OCI-LY7 (cell line): Measurements from ENCODE around the gene TMEM50A. TPM values are rescaled to one million over a fixed set of nuclear protein-coding genes. Genes with fewer than 3 reads are reported as not detected.
"Not testable (repeated sequence)": the region's sequence is repeated elsewhere in the genome, so short reads cannot be mapped to it uniquely, and the experiment has no call there.

Experiments
- BruUV-seq: library from RNA; stranded (reverse); fragments of 400-500 nt; replicated peaks from 2 replicates; lab custom pipeline; 2021; lab: Mats Ljungman, UMichigan
- CTCF ChIA-PET: fragments of 300-600 bp; sonication (Branson Sonifier 250); formaldehyde crosslinking; loops from one replicate; lab custom pipeline; 2022; ENCODE audit warnings: antibody characterized with exemption; ENCODE audit not compliant: unreplicated experiment; lab: Charles Lee
- POLR2A ChIA-PET: fragments of 300-600 bp; sonication (Branson Sonifier 250); formaldehyde crosslinking; loops from one replicate; lab custom pipeline; 2022; ENCODE audit warnings: antibody characterized with exemption; lab: Charles Lee
- DNase-seq: peaks from one replicate; pipeline ENCODE4 v3.0.0-alpha.2; 2015; ENCODE audit warnings: low spot score
- H2AFZ ChIP-seq: fragments of 200-600 bp; sonication (generic), shearing (Covaris generic); 2 replicates; pipeline ENCODE4 v1.6.1; 2014; ENCODE audit warnings: mild to moderate bottlenecking, antibody characterized with exemption, low read length, moderate library complexity
- H3K27ac ChIP-seq: fragments of 200-600 bp; sonication (generic); 2 replicates; pipeline ENCODE4 v1.5.1; 2014; ENCODE audit warnings: mixed run types, low read depth, mild to moderate bottlenecking, moderate library complexity, low read length, inconsistent platforms; ENCODE audit not compliant: poor library complexity, severe bottlenecking
- H3K36me3 ChIP-seq: fragments of 200-600 bp; sonication (generic); 2 replicates; pipeline ENCODE4 v1.6.1; 2014; ENCODE audit warnings: mild to moderate bottlenecking, antibody characterized with exemption, low read length, moderate library complexity, mixed read lengths; ENCODE audit not compliant: insufficient read depth
- H3K4me1 ChIP-seq: fragments of 200-600 bp; sonication (generic); 2 replicates; pipeline ENCODE4 v1.5.1; 2014; ENCODE audit warnings: mild to moderate bottlenecking, low read length; ENCODE audit not compliant: insufficient read depth, poor library complexity, severe bottlenecking
- H3K4me2 ChIP-seq: fragments of 200-600 bp; sonication (generic); 2 replicates; pipeline ENCODE4 v1.6.1; 2014; ENCODE audit warnings: mild to moderate bottlenecking, low read length
- H3K4me3 ChIP-seq: fragments of 200-600 bp; sonication (generic); 2 replicates; pipeline ENCODE4 v1.5.1; 2014; ENCODE audit warnings: mild to moderate bottlenecking, low read depth, low read length; ENCODE audit not compliant: poor library complexity, severe bottlenecking
- H3K79me2 ChIP-seq: fragments of 200-600 bp; sonication (generic); 2 replicates; pipeline ENCODE4 v1.6.1; 2016; ENCODE audit warnings: low read depth, mild to moderate bottlenecking, low read length, moderate library complexity, mixed read lengths; ENCODE audit not compliant: insufficient read depth
- H3K9me2 ChIP-seq: fragments of 200-600 bp; sonication (generic); 2 replicates; pipeline ENCODE4 v1.6.1; 2016; ENCODE audit warnings: mild to moderate bottlenecking, low read length, mixed read lengths; ENCODE audit not compliant: insufficient read depth
- H3K9me3 ChIP-seq: fragments of 200-600 bp; sonication (generic); 2 replicates; pipeline ENCODE4 v1.6.1; 2014; ENCODE audit warnings: mild to moderate bottlenecking, mixed run types, low read length, mixed read lengths
- H4K20me1 ChIP-seq: fragments of 200-600 bp; sonication (generic); 2 replicates; pipeline ENCODE4 v1.6.1; 2014; ENCODE audit warnings: mild to moderate bottlenecking, antibody characterized with exemption, low read length, moderate library complexity, mixed read lengths; ENCODE audit not compliant: insufficient read depth
- CTCF ChIP-seq: fragments of 200-600 bp; sonication (generic); conservative IDR thresholded peaks from 2 replicates; pipeline ENCODE4 v1.5.1; 2014; ENCODE audit warnings: mild to moderate bottlenecking, antibody characterized with exemption, low read length, moderate library complexity, mixed read lengths
- EZH2phosphoT487 ChIP-seq: fragments of 200-600 bp; sonication (generic); IDR thresholded peaks from 2 replicates; pipeline ENCODE4 v1.6.1; 2018; ENCODE audit warnings: low read depth, borderline replicate concordance, mild to moderate bottlenecking, mixed run types, antibody characterized with exemption, low read length, moderate library complexity, mixed read lengths
- intact Hi-C: fragments of 100-400 bp; cut with micrococcal nuclease; formaldehyde crosslinking; loops from one replicate; pipeline ENCODE4 v1.10.0; 2022; ENCODE audit not compliant: unreplicated experiment
- total RNA-seq, 2 experiments: library from RNA; depleted of rRNA in 1 of 2; stranded (reverse); fragments of >200 nt in 1 of 2; shearing (Covaris generic) in 1 of 2; gene quantifications; 2 replicates each; pipeline ENCODE4 v1.2.3, GENCODE V29; 2014 to 2022

The TMEM50A gene
- total RNA-seq, 2 experiments from 2014 or later, result 56.2 to 62.9 TPM

GRCh38 chr1:25336922-25337354 lies 1.2 kb upstream of the TMEM50A start:
- intact Hi-C loops, result loop anchor here (5.0 kb wide), 1 partner anchor 90 kb away; the partner anchor contains the start of gene RSRP1
- peak overlapping the region; percentile 15 for H3K27ac ChIP-seq

GRCh38 chr1:25337483-25338187 lies 499 bp upstream of the TMEM50A start:
- POLR2A ChIA-PET, CTCF ChIA-PET: not testable (repeated sequence)
- peak overlapping the region; percentile 93 for H3K4me3 ChIP-seq

More at GRCh38 chr1:25336922-25337354, 1.2 kb upstream of the TMEM50A start:
- H3K9me3 ChIP-seq, H4K20me1 ChIP-seq, H3K9me2 ChIP-seq, CTCF ChIA-PET, H3K36me3 ChIP-seq, POLR2A ChIA-PET: not testable (repeated sequence)
- H3K4me2 ChIP-seq, result peak overlapping the region; percentile 97
- H3K4me1 ChIP-seq, result peaks cover 19% of the 10 kb centered on the region
- DNase-seq, result peak; percentile 49
- TSS peak; percentile 75 for BruUV-seq
- H3K4me3 ChIP-seq, result peak overlapping the region; percentile 83
- peaks cover 38% of the 10 kb centered on the region for H3K79me2 ChIP-seq
- TF ChIP-seq CTCF, result peak; percentile 32; the same call in 1 of the 2 replicates
- H2AFZ ChIP-seq, result peak overlapping the region; percentile 17; the same call in 1 of the 2 replicates

GRCh38 chr1:25338986-25339385 lies 852 bp downstream of the TMEM50A start:
- peak; percentile 22 for DNase-seq

More at GRCh38 chr1:25337483-25338187, 499 bp upstream of the TMEM50A start:
- Histone ChIP-seq H3K79me2 (peaks cover 45% of the 10 kb centered on the region), H2AFZ (peak overlapping the region; percentile 77; the same call in 1 of the 2 replicates), H3K27ac (peak overlapping the region; percentile 86), H3K4me2 (peak overlapping the region; percentile 30), H3K4me1 (peaks cover 19% of the 10 kb centered on the region)
- not testable (repeated sequence) for DNase-seq, H3K9me2 ChIP-seq, H4K20me1 ChIP-seq, BruUV-seq, H3K9me3 ChIP-seq, H3K36me3 ChIP-seq
- intact Hi-C loops, result loop anchor here (5.0 kb wide), 1 partner anchor 90 kb away; the partner anchor contains the start of gene RSRP1

More at GRCh38 chr1:25338986-25339385, 852 bp downstream of the TMEM50A start:
- ChIA-PET CTCF (no interaction called here), POLR2A (interaction anchor here (1.1 kb wide), 1 partner anchor 9 kb away, joined by 4 read pairs; no protein-coding TSS in a partner anchor)
- Histone ChIP-seq H3K4me1 (peaks cover 19% of the 10 kb centered on the region), H3K9me3 (no peaks in the 10 kb centered on the region), H3K27ac (peak overlapping the region; percentile 86), H3K36me3 (peaks cover 22% of the 10 kb centered on the region), H3K4me3 (peak overlapping the region; percentile 93), H3K4me2 (peak overlapping the region; percentile 99), H4K20me1 (peaks cover 6% of the 10 kb centered on the region), H3K9me2 (no peaks in the 10 kb centered on the region), H2AFZ (peak overlapping the region; percentile 77; the same call in 1 of the 2 replicates), H3K79me2 (peaks cover 55% of the 10 kb centered on the region)
- TF ChIP-seq EZH2phosphoT487 (no peak), CTCF (no peak)
- intact Hi-C loops, result loop anchor here (5.0 kb wide), 1 partner anchor 92 kb away; the partner anchor contains the start of gene RSRP1
- BruUV-seq, result TSS peak; percentile 64
